GM18858 (cell line): ENCODE results near the gene SETBP1.

Source experiments
- ATAC-seq: cut with Tn5 transposase; IDR thresholded peaks from one replicate; pipeline ENCODE4 v1.9.1; 2021; ENCODE audit not compliant: unreplicated experiment

Gene SETBP1

GRCh38 chr18:44680273-44681075 is at the start of gene SETBP1:
Gene SETBP1, plus strand, starts transcription at chr18:44680888. Its CDS starts 20,459 bp downstream, at chr18:44701347.
- ATAC-seq, result no peak

- no peak for ATAC-seq
Measured at GRCh38 chr18:44632469-44633145, 48.1 kb upstream of the SETBP1 start.

- no peak for ATAC-seq
Measured at GRCh38 chr18:44635546-44635945, 45.1 kb upstream of the SETBP1 start.

- peak; percentile 83 for ATAC-seq
Measured at GRCh38 chr18:44636241-44636640, 44.4 kb upstream of the SETBP1 start.

- no peak for ATAC-seq
Measured at GRCh38 chr18:44637210-44638033, 43.3 kb upstream of the SETBP1 start.

DNA sequence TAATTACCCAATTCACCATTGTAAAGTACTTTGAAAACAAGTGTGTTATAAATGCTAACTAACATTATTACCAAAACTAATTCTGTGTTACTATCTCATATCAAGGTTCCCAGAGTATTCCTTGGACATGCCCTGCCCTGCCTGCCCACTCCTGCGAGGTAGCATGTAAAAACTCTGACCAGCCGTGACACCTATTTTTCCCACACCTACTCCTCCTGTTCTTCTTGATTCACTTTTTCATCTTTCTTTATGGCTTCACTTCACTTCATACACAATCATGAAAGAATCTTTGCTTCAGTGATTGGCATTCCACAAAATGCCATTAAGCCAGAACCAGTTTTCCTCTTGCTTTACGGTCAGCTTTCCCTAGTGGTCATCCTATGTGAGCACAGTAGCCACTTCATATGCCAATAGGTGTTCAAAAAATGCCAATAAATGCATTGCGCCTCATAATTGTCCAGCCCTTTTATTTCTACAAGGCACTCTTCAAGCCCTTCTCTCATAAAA is 42.6 kb upstream of the SETBP1 start:
- ATAC-seq, result no peak

DNA sequence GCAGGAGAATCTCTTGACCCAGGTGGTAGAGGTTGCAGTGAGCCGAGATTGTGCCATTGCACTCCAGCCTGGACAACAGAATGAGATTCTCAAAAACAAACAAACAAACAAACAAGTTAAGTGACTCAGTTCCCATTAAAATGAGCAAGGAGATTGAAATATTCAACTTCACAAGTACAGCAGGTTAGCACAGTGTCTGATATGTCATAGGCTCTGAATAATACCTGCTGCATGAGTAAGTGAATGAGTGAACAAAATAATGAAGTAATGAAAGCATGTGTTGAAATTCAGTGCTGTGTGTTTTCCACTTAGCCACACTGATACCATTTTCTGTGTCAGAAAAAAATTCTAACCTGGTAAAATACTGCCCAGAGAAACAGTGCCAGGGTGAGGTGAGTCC is 41.9 kb upstream of the SETBP1 start:
- ATAC-seq, result no peak

DNA sequence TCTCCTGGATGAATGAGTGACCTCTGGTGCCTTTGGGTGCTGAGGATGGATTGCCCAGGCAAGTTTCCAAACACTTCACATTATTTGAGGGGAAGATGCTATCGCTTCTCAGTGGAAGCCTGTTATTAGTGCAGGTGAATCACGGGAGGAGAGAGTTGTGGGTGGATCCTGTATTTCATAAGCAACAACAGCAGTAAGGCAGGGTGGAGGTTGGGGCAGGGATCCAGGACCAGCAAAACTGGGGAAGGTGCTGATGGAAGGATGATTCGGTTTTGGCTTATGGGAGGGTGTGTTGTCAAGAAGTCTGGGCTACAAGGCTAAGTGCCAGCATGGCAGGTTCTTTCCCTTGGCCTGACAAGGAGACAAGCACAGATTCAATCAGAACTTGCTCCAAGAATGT is 37.7 kb upstream of the SETBP1 start:
- ATAC-seq, result no peak

GRCh38 chr18:44651478-44651877 is 29.2 kb upstream of the SETBP1 start:
- no peak for ATAC-seq

- no peak for ATAC-seq
Measured at GRCh38 chr18:44651918-44652572, 28.6 kb upstream of the SETBP1 start.

DNA sequence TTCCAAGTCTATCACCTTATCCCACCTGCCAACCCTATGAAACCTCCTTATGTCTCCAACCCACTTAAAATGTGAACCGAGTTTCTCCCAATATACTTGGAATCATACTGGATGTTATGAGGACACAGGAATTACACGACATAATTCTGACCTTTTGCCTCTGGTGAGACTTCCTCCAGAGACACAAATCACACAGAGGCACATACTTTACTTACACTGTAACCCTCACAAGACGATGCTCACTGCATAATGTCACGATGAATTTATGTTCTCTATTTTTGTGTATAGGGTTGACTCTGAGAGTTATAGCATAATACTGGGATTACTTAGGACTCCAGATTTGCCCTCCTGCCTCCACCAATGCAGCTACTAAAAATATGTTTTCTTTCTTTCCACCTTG is 28.0 kb upstream of the SETBP1 start:
- no peak for ATAC-seq

GRCh38 chr18:44654573-44654972 is 26.1 kb upstream of the SETBP1 start:
- ATAC-seq, result no peak

- no peak for ATAC-seq
Measured at GRCh38 chr18:44655435-44655834, 25.3 kb upstream of the SETBP1 start.

- ATAC-seq, result no peak
Measured at GRCh38 chr18:44659771-44660170, 20.9 kb upstream of the SETBP1 start.

DNA sequence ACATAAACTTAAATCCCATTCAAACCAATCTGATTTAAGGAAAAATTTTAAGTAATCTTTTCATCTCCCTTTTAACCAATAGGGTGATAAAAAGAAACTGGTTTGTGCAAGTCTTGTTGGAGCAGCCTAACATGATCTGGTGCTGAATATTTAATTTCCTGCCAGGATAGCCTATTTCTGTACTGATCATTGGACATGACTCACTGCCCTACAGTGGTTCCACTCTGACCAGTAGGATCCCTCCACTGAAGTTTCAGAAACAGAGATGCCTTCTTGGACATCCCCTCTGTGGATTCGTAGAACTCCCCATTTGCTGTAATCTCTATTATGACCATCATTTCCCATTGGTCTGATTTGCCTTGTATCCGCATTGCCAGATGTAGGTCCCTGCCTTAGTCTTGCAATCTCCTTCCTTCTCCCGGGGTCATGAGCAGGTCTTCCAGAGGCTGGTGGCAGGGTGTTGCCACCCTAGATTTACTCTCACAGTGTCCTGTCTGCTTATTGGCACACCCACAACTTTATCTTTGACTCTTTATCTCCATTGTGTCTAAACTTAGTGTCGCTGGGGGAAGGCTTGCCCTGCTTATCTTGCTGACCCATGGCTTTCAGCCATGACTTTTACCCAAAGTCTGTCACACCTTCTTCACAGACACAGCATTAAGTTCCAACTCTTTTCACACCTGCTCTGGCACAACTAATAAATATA is 12.3 kb upstream of the SETBP1 start:
- no peak for ATAC-seq

DNA sequence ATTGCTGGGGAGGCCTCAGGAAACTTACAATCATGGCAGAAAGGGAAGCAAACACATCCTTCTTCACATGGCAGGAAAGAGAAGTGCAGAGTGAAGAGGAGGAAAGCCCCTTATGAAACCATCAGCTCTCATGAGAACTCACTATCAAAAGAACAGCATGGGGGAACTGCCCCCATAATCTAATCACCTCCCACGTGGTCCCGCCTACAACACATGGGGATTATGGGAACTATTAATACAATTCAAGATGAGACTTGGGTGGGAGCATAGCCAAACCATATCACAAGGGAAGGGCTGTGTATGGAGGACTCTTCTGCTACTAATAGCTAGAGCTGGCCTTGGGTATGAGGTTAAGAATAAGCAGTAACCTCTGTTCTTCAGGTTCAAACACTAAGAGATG is 8.8 kb upstream of the SETBP1 start:
- no peak for ATAC-seq

DNA sequence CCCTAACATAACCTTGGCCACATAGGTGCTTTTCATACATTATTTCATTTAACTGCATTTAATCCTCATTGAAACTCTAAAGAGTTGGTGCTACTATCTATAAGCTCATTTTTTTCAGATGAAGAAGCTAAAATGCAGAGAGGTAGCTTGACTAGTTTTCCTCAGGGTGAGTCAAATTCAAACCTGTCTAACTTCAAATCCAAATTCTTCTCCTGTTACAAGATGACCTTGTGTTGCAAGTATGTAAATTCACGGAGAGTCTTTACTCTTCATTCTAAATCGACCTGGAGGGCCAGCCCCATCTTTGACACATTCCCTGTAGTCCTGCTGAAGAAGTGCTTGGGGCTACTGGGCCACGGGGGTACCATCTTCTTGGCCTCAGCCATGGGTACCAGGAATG is 8.2 kb upstream of the SETBP1 start:
- ATAC-seq, result no peak

GRCh38 chr18:44673256-44673880 is 7.3 kb upstream of the SETBP1 start:
- no peak for ATAC-seq

DNA sequence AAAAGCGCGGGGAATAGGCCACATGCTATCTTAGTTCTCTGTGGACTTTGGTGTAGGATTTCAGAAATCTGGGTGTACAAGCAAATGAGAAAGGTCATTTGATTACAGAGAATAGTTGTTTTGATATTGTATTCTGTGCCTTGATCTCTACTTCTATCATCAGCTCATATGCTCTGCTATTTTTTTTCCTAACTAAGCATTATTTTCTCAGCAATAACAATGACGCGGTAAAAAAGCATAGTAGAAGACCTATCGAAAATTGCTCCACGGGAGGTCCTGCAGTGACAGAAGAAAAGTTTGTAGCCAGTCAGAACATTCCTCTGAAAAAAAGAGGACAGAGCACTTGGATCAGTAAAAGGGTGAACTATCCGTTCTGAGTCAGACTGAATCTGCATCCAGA is 2.8 kb upstream of the SETBP1 start:
- ATAC-seq, result no peak

- ATAC-seq, result no peak
Measured at GRCh38 chr18:44678725-44679055, 2.0 kb upstream of the SETBP1 start.
